K562 (cell line): Measurements from ENCODE around the gene NLE1. TPM values are rescaled to one million over a fixed set of nuclear protein-coding genes. Genes with fewer than 3 reads are reported as not detected.

Experiments used
- ATAC-seq: fragments of 200-7000 bp; cut with Tn5 transposase; 3 replicates; pipeline ENCODE4 v1.9.1; 2020; ENCODE audit warnings: moderate library complexity
- BruUV-seq: library from RNA; stranded (reverse); fragments of 400-500 nt; replicated peaks from 2 replicates; lab custom pipeline; 2021; lab: Mats Ljungman, UMichigan
- CTCF ChIA-PET: fragments of 300-600 bp; formaldehyde crosslinking; extraction: SDS; loops from one replicate; lab custom pipeline; 2021; ENCODE audit warnings: low intra/inter-chr PET ratio; lab: Yijun Ruan, JAX
- POLR2A ChIA-PET: fragments of 300-600, 350-650 bp; sonication (Branson Sonifier 250); formaldehyde crosslinking; extraction: SDS; loops from one replicate; lab custom pipeline; 2021; ENCODE audit warnings: antibody characterized with exemption, inconsistent platforms; lab: Yijun Ruan, JAX
- DNase-seq, 4 experiments: peaks; one replicate each; pipeline versions ENCODE4 v3.0.0 to v3.0.0-alpha.2; 2011 to 2018; ENCODE audit warnings: low spot score in 3 of 4, mixed read lengths in 3 of 4; ENCODE audit errors: extremely low read depth in 1 of 4
- FAIRE-seq: peaks from 2 replicates; lab custom pipeline; 2011; peaks lifted over from hg19 to GRCh38; lab: Jason Lieb, UNC
- H2AFZ ChIP-seq: 2 replicates; pipeline ENCODE4 v1.6.0; 2011; ENCODE audit warnings: low read depth, low read length, control low read depth, inconsistent platforms
- H3K27ac ChIP-seq: fragments of 200-600 bp; 3 replicates; pipeline ENCODE4 v1.8.0; 2011; ENCODE audit warnings: low read depth, mild to moderate bottlenecking, control low read depth, inconsistent platforms, low read length, moderate library complexity, mixed read lengths; ENCODE audit errors: extremely low read depth
- H3K27me3 ChIP-seq, 2 experiments: fragments of 300-600 bp in 1 of 2; 2 replicates in 1 of 2; 3 replicates in 1 of 2; pipeline versions ENCODE4 v1.6.0 to v1.8.0; 2011; ENCODE audit warnings: inconsistent platforms in 2 of 2, low read length in 2 of 2, mild to moderate bottlenecking in 1 of 2, mixed read lengths in 1 of 2, moderate library complexity in 1 of 2; ENCODE audit not compliant: control insufficient read depth in 2 of 2, insufficient read depth in 2 of 2
- H3K36me3 ChIP-seq: fragments of 300-600 bp; 3 replicates; pipeline ENCODE4 v1.8.0; 2011; ENCODE audit warnings: mild to moderate bottlenecking, low read length, inconsistent platforms; ENCODE audit not compliant: control insufficient read depth, insufficient read depth
- H3K4me1 ChIP-seq, 2 experiments: fragments of 200-600 bp in 1 of 2; replicated peaks in 1 of 2; 2 replicates in 1 of 2; 3 replicates in 1 of 2; pipeline versions ENCODE4 v1.5.1 to v1.8.0; 2011; ENCODE audit warnings: inconsistent platforms in 2 of 2, low read length in 2 of 2, mild to moderate bottlenecking in 1 of 2, mixed read lengths in 1 of 2, moderate library complexity in 1 of 2; ENCODE audit not compliant: control insufficient read depth in 2 of 2, insufficient read depth in 2 of 2
- H3K4me2 ChIP-seq: 2 replicates; pipeline ENCODE4 v1.6.1; 2011; ENCODE audit warnings: low read length, control low read depth, inconsistent platforms, mixed read lengths; ENCODE audit not compliant: insufficient read depth
- H3K4me3 ChIP-seq: fragments of 200-600 bp; sonication (generic), shearing (Covaris generic); 2 replicates; pipeline ENCODE4 v1.5.1; 2016; ENCODE audit warnings: control low read depth, inconsistent platforms
- H3K79me2 ChIP-seq: fragments of 200-600 bp; 3 replicates; pipeline ENCODE4 v1.8.0; 2011; ENCODE audit warnings: low read length, inconsistent platforms; ENCODE audit not compliant: control insufficient read depth, insufficient read depth
- H3K9ac ChIP-seq, 2 experiments: 2 replicates each; pipeline versions ENCODE4 v1.6.0 to v1.6.1; 2011; ENCODE audit warnings: low read depth in 2 of 2, low read length in 2 of 2, control low read depth in 1 of 2, inconsistent platforms in 1 of 2, mild to moderate bottlenecking in 1 of 2, mixed read lengths in 1 of 2; ENCODE audit not compliant: insufficient read depth in 1 of 2
- H3K9me1 ChIP-seq: one replicate; pipeline ENCODE4 v1.6.0; 2011; ENCODE audit warnings: inconsistent platforms, mild to moderate bottlenecking, low read length, moderate library complexity; ENCODE audit not compliant: control insufficient read depth, insufficient read depth
- H3K9me3 ChIP-seq: replicated peaks from 2 replicates; pipeline ENCODE4 v1.5.1; 2011; ENCODE audit warnings: low read depth, low read length, inconsistent platforms; ENCODE audit not compliant: control insufficient read depth, insufficient read depth
- H4K20me1 ChIP-seq: replicated peaks from 2 replicates; pipeline ENCODE4 v1.6.1; 2011; ENCODE audit warnings: low read length, inconsistent platforms, mixed read lengths; ENCODE audit not compliant: control insufficient read depth, insufficient read depth
- ARID1B ChIP-seq: fragments of 450-650 bp; IDR thresholded peaks from 2 replicates; pipeline ENCODE4 v1.6.1; 2016; ENCODE audit warnings: antibody characterized with exemption, mild to moderate bottlenecking, inconsistent platforms
- GABPA ChIP-seq: fragments of 200-800 bp; sonication (Bioruptor generic); conservative IDR thresholded peaks from 2 replicates; pipeline ENCODE4 v1.6.1; 2016; ENCODE audit warnings: low read depth, missing genetic modification characterization, missing compliant biosample characterization
- GATAD2A ChIP-seq: fragments of 450-650 bp; IDR thresholded peaks from 2 replicates; pipeline ENCODE4 v1.6.1; 2017
- HMG20B ChIP-seq: fragments of 250-450 bp; sonication (Bioruptor Pico); IDR thresholded peaks from 2 replicates; pipeline ENCODE4 v1.5.0; 2021; ENCODE audit warnings: mild to moderate bottlenecking
- MCM7 ChIP-seq, 2 experiments: fragments of 450-650 bp; IDR thresholded peaks; 2 replicates each; pipeline ENCODE4 v1.6.1; 2016 to 2018
- POLR2H ChIP-seq: IDR thresholded peaks from 2 replicates; pipeline ENCODE4 v1.6.1; 2016; ENCODE audit warnings: missing genetic modification characterization, low read depth, mild to moderate bottlenecking, control low read depth, missing compliant biosample characterization, moderate library complexity
- TBP ChIP-seq: optimal IDR thresholded peaks from 2 replicates; pipeline ENCODE3; 2011; ENCODE audit warnings: low read depth, low read length, improper control_type of control experiment
- ZNF134 ChIP-seq: fragments of 250-450 bp; sonication (Bioruptor Pico); conservative IDR thresholded peaks from 2 replicates; pipeline ENCODE4 v1.4.0; 2020
- ZNF696 ChIP-seq: fragments of 250-450 bp; sonication (Bioruptor Pico); conservative IDR thresholded peaks from 2 replicates; pipeline ENCODE4 v1.4.0; 2020; ENCODE audit warnings: mild to moderate bottlenecking, moderate library complexity
- ZNF785 ChIP-seq: fragments of 250-450 bp; sonication (Bioruptor Pico); IDR thresholded peaks from 2 replicates; pipeline ENCODE4 v1.4.0; 2020; ENCODE audit warnings: mild to moderate bottlenecking
- WGBS: fragments of 100-300 bp; shearing (Covaris generic); methylation state at CpG from one replicate; pipeline ENCODE4 v1.1.6; 2016; ENCODE audit warnings: low coverage, mixed read lengths; ENCODE audit not compliant: insufficient coverage; ENCODE audit errors: missing lambda C conversion rate; 5-methylcytosine and 5-hydroxymethylcytosine counted together
- in situ Hi-C: fragments of 300-500 bp; cut with MboI; formaldehyde crosslinking; loops from 4 replicates; pipeline ENCODE4 v1.15.0; 2018; ENCODE audit warnings: inconsistent platforms, mixed read lengths
- intact Hi-C: fragments of 100-400 bp; cut with micrococcal nuclease; formaldehyde crosslinking; loops from 2 replicates; pipeline ENCODE4 v1.14.2; 2022
- polyA plus RNA-seq, 8 experiments: library from polyadenylated mRNA; depleted of rRNA in 4 of 8; stranded (reverse) in 5 of 8; unstranded in 3 of 8; fragments of >200 nt; fragmentation: Nextera tagmentation in 2 of 8; fragmentation: Illumina TruSeq in 1 of 8; extraction: Ambion mirVana in 2 of 8; extraction: Trizol in 1 of 8; gene quantifications; 2 replicates each; pipeline versions ENCODE4 v1.2.1 to v1.2.3, GENCODE V29; 2011 to 2014; ENCODE audit warnings: inconsistent platforms in 1 of 8, missing spikeins in 1 of 8
- total RNA-seq, 7 experiments: library from RNA; depleted of rRNA in 6 of 7; stranded (reverse); fragments of >200 nt in 6 of 7; fragmentation: Illumina TruSeq in 2 of 7; extraction: Trizol in 2 of 7; gene quantifications; 2 replicates each; pipeline versions ENCODE4 v1.2.1 to v1.2.3, GENCODE V29; 2011 to 2021; ENCODE audit warnings: low replicate concordance in 1 of 7
- TF ChIP-seq, protein P1 (sequence below), 3 experiments: fragments of 200-800 bp in 1 of 3; sonication (Bioruptor generic) in 1 of 3; sonication (generic) in 1 of 3; formaldehyde crosslinking in 1 of 3; IDR thresholded peaks; 2 replicates each; pipeline versions ENCODE4 v1.6.1 to v1.8.0; 2016 to 2022; ENCODE audit warnings: mild to moderate bottlenecking in 2 of 3, missing compliant biosample characterization in 2 of 3, missing genetic modification characterization in 2 of 3, missing genetic modification reagents in 1 of 3
- TF ChIP-seq, protein P2 (sequence below): sonication (generic); formaldehyde crosslinking; IDR thresholded peaks from 2 replicates; pipeline ENCODE4 v1.8.1; 2023; ENCODE audit warnings: mild to moderate bottlenecking, missing genetic modification reagents
- TF ChIP-seq, protein P3 (sequence below): conservative IDR thresholded peaks from 2 replicates; pipeline ENCODE4 v1.6.1; 2011; ENCODE audit warnings: low read depth, mild to moderate bottlenecking, low read length; ENCODE audit not compliant: control insufficient read depth

Gene NLE1
- total and polyA plus RNA-seq, 9 of the 15 experiments (the other 6 are each of a cell fraction or from before 2014, with no cell fraction given): 3.8 to 69.0 (median 29.4) TPM

- Histone ChIP-seq H3K27ac (peak overlapping the region; percentile 14; the same call in 1 of the 3 replicates), H3K4me1 (peaks cover 2 to 24% of the 10 kb centered on the region in 2 experiments; a peak in 3 of 5 replicates), H3K4me2 (no peak overlapping the region), H3K9me3 (no peaks in the 10 kb centered on the region), H3K36me3 (no peaks in the 10 kb centered on the region), H4K20me1 (peaks cover 8% of the 10 kb centered on the region; the same call in 1 of the 2 replicates), H3K9ac (no peak overlapping the region), H3K27me3 (no peaks in the 10 kb centered on the region), H3K9me1 (peaks cover 3% of the 10 kb centered on the region), H2AFZ (no peak overlapping the region), H3K4me3 (no peak overlapping the region), H3K79me2 (peaks cover 36% of the 10 kb centered on the region; the same call in 2 of the 3 replicates)
- in situ Hi-C loops: no loop called here
- ChIA-PET CTCF (interaction anchor here (0.6 kb wide), 1 partner anchor 21 kb away, joined by 4 read pairs; no protein-coding TSS in a partner anchor), POLR2A (interaction anchor here (1.7 kb wide), 1 partner anchor 17 kb away, joined by 10 read pairs; the partner anchor contains the start of gene RFFL)
- no peak for DNase-seq
- no TSS peak for BruUV-seq
- 31% methylated on average over 1 of the region's 1 CpG for WGBS
- no peak for FAIRE-seq
- intact Hi-C loops: no loop called here
- ATAC-seq: no peak; the same call in 1 of the 3 replicates
- no peak for TF ChIP-seq GABPA (tag)
- no peak for TF ChIP-seq ZNF134 (CRISPR knock-in tag)
- TF ChIP-seq GATAD2A: no peak
- TF ChIP-seq ZNF696 (CRISPR knock-in tag): no peak
- TF ChIP-seq, protein P1, sequence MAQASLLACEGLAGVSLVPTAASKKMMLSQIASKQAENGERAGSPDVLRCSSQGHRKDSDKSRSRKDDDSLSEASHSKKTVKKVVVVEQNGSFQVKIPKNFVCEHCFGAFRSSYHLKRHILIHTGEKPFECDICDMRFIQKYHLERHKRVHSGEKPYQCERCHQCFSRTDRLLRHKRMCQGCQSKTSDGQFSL (CRISPR knock-in tag; IDR thresholded peaks at IDR 0.05): no peak
- TF ChIP-seq, protein P1 (tag; IDR thresholded peaks at IDR 0.05): no peak
- TF ChIP-seq, protein P2, sequence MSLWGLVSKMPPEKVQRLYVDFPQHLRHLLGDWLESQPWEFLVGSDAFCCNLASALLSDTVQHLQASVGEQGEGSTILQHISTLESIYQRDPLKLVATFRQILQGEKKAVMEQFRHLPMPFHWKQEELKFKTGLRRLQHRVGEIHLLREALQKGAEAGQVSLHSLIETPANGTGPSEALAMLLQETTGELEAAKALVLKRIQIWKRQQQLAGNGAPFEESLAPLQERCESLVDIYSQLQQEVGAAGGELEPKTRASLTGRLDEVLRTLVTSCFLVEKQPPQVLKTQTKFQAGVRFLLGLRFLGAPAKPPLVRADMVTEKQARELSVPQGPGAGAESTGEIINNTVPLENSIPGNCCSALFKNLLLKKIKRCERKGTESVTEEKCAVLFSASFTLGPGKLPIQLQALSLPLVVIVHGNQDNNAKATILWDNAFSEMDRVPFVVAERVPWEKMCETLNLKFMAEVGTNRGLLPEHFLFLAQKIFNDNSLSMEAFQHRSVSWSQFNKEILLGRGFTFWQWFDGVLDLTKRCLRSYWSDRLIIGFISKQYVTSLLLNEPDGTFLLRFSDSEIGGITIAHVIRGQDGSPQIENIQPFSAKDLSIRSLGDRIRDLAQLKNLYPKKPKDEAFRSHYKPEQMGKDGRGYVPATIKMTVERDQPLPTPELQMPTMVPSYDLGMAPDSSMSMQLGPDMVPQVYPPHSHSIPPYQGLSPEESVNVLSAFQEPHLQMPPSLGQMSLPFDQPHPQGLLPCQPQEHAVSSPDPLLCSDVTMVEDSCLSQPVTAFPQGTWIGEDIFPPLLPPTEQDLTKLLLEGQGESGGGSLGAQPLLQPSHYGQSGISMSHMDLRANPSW: no peak
- no peak for TF ChIP-seq ARID1B
- TF ChIP-seq, protein P3, sequence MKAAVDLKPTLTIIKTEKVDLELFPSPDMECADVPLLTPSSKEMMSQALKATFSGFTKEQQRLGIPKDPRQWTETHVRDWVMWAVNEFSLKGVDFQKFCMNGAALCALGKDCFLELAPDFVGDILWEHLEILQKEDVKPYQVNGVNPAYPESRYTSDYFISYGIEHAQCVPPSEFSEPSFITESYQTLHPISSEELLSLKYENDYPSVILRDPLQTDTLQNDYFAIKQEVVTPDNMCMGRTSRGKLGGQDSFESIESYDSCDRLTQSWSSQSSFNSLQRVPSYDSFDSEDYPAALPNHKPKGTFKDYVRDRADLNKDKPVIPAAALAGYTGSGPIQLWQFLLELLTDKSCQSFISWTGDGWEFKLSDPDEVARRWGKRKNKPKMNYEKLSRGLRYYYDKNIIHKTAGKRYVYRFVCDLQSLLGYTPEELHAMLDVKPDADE: no peak
- no peak for TF ChIP-seq ZNF785 (CRISPR knock-in tag)
- no peak for TF ChIP-seq MCM7 (IDR thresholded peaks at IDR 0.05)
- no peak for TF ChIP-seq TBP
- TF ChIP-seq POLR2H: no peak
- no peak for TF ChIP-seq HMG20B
Observed at GRCh38 chr17:35080536-35080935, 61.6 kb downstream of the NLE1 start.
